Measurements from ENCODE around the gene DCAF7. TPM values are rescaled to one million over a fixed set of nuclear protein-coding genes. Genes with fewer than 3 reads are reported as not detected.

Gene DCAF7
- polyA plus RNA-seq, 3 donors, result 41.9 to 89.4 (median 58.1) TPM

DNA sequence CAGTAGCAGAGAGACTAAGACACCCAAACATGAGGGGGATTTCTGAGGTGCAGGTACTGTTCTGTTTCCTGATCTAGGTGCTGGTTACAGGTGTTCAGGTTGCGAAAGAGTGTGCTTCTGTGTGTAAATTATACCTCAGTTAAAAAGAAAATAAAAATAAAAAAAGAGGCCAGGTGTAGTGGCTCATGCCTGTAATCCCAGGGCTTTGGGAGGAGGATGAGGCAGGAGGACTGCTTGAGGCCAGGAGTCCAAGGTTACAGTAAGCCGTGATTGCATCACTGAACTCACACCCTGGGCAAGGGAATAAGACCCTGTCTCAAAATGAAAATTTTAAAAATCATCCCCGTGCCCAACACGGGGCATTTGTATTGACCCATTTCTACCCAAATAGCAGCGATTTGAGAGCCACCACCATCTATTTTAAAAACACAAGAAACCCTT lies 3.2 kb upstream of the DCAF7 start:
- TF ChIP-seq CTCF (IDR thresholded peaks at IDR 0.05), result no peak
- Mint-ChIP-seq H3K4me3 (no peak overlapping the region), H3K4me1 (peaks cover 20% of the 10 kb centered on the region), H3K36me3 (no peaks in the 10 kb centered on the region), H3K9me3 (no peaks in the 10 kb centered on the region), H3K27me3 (ENCODE audit: low read depth in 3 of 3) (peaks cover 0 to 5% (median 5%) of the 10 kb centered on the region in 3 donors), H3K27ac (no peak overlapping the region)
- Histone ChIP-seq H3K27ac (ENCODE audit: low read depth in 1 of 2, low read length in 2 of 2) (no peak overlapping the region), H3K36me3 (replicated peaks in 1 of 2; ENCODE audit: control insufficient read depth in 1 of 2, insufficient read depth in 2 of 2, low read length in 2 of 2) (no peaks in the 10 kb centered on the region), H3K9ac (ENCODE audit: insufficient read depth, low read length, poor library complexity, severe bottlenecking) (no peak overlapping the region), H3K79me2 (ENCODE audit: insufficient read depth, low read length) (peaks cover 27% of the 10 kb centered on the region), H3K4me3 (replicated peaks in 1 of 3; ENCODE audit: low read depth in 2 of 3, low read length in 3 of 3) (no peak overlapping the region), H2AFZ (ENCODE audit: insufficient read depth, low read depth, low read length, poor library complexity, severe bottlenecking) (no peak overlapping the region), H3K4me2 (replicated peaks; ENCODE audit: extremely low read depth, low read length, poor library complexity, severe bottlenecking) (no peak overlapping the region), H3K9me3 (replicated peaks in 1 of 2; ENCODE audit: control insufficient read depth in 1 of 2, insufficient read depth in 1 of 2, low read length in 2 of 2) (no peaks in the 10 kb centered on the region), H4K20me1 (ENCODE audit: insufficient read depth, low read length) (peaks cover 10% of the 10 kb centered on the region), H3K4me1 (ENCODE audit: control insufficient read depth in 1 of 2, insufficient read depth in 2 of 2, low read length in 2 of 2) (peaks cover 20 to 25% of the 10 kb centered on the region in 2 donors), H3K27me3 (ENCODE audit: control insufficient read depth in 2 of 2, insufficient read depth in 2 of 2, low read length in 2 of 2) (no peaks in the 10 kb centered on the region)
- 100% methylated on average over 1 of the region's 5 CpGs for WGBS (ENCODE audit: insufficient coverage)
- DNase-seq, result no peak
- intact Hi-C loops (cut with micrococcal nuclease), result loop anchor here (10.0 kb wide), 2 partner anchors 92 to 102 kb away; partner anchors contain the start of gene CYB561 (in 1 of the 2)

DNA sequence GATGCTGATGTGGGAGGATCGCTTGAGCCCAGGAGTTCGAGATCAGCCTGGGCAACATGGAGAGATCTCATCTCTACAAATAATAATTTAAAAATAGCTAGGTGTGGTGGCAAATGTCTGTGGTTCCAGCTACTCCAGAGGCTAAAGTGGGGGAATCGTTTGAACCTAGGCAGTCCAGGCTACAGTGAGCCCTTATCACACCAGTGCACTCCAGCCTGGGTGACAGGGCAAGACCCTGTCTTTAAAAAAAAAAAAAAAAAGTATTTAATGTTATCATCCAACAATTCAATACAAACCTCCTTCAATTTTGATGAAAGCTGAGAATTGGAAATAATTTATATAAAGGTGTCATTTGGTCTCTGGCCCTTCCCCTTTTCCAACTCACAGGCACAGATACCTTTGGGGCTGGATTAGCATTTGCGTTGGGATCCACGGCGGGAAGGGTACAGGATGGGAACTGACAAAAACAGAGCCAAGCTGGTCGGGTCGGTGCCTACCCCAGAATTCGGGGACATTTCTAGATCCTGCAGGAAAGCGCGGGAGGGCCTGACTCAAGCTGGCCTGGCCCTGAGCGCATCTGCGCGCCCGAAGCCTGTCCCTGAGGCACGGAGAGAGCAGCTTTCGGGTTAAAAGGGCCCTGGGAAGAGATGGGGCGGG lies 860 bp upstream of the DCAF7 start:
- H3K4me2 ChIP-seq (replicated peaks; ENCODE audit: extremely low read depth, low read length, poor library complexity, severe bottlenecking), result peak overlapping the region; percentile 91
- peak overlapping the region; percentile 88 to 96 for H3K27ac ChIP-seq (ENCODE audit: low read depth in 1 of 2, low read length in 2 of 2)
- Mint-ChIP-seq H3K36me3 (peaks cover 5% of the 10 kb centered on the region in 2 donors), H3K4me3 (peak overlapping the region; percentile 92 to 96), H3K27ac (peak overlapping the region; percentile 95 to 98 (median 96)), H3K9me3 (no peaks in the 10 kb centered on the region), H3K27me3 (ENCODE audit: low read depth in 3 of 3) (peaks cover 0 to 4% (median 3%) of the 10 kb centered on the region in 3 donors), H3K4me1 (peaks cover 40% of the 10 kb centered on the region)
- peak overlapping the region; percentile 47 to 99 (median 59) for H3K4me3 ChIP-seq (replicated peaks in 1 of 3; ENCODE audit: low read depth in 2 of 3, low read length in 3 of 3)
- 3% methylated on average over 15 of the region's 18 CpGs for WGBS (ENCODE audit: insufficient coverage)
- intact Hi-C loops (cut with micrococcal nuclease), result loop anchor here (10.0 kb wide), 2 partner anchors 95 to 105 kb away; partner anchors contain the start of gene CYB561 (in 1 of the 2)
- H3K79me2 ChIP-seq (ENCODE audit: insufficient read depth, low read length), result peaks cover 50% of the 10 kb centered on the region
- H3K9me3 ChIP-seq (replicated peaks in 1 of 2; ENCODE audit: control insufficient read depth in 1 of 2, insufficient read depth in 1 of 2, low read length in 2 of 2), result no peaks in the 10 kb centered on the region
- H4K20me1 ChIP-seq (ENCODE audit: insufficient read depth, low read length), result peaks cover 33% of the 10 kb centered on the region
- peaks cover 31 to 42% of the 10 kb centered on the region in 2 donors for H3K4me1 ChIP-seq (ENCODE audit: control insufficient read depth in 1 of 2, insufficient read depth in 2 of 2, low read length in 2 of 2)
- no peaks in the 10 kb centered on the region for H3K27me3 ChIP-seq (ENCODE audit: control insufficient read depth in 2 of 2, insufficient read depth in 2 of 2, low read length in 2 of 2)
- no peak for TF ChIP-seq CTCF (IDR thresholded peaks at IDR 0.05)
- DNase-seq, result peak in 1 of 3 donors; percentile 0
- peak overlapping the region; percentile 97 for H2AFZ ChIP-seq (ENCODE audit: insufficient read depth, low read depth, low read length, poor library complexity, severe bottlenecking)
- H3K9ac ChIP-seq (ENCODE audit: insufficient read depth, low read length, poor library complexity, severe bottlenecking), result peak overlapping the region; percentile 73
- H3K36me3 ChIP-seq (replicated peaks in 1 of 2; ENCODE audit: control insufficient read depth in 1 of 2, insufficient read depth in 2 of 2, low read length in 2 of 2), result no peaks in the 10 kb centered on the region

Measured in CD14-positive monocyte (primary cell).